Measurements from ENCODE around the gene DNAJB13.

GRCh38 chr11:73977856-73978519 lies 27.2 kb downstream of the DNAJB13 start:
- TF ChIP-seq CTCF (IDR thresholded peaks at IDR 0.05; ENCODE audit: insufficient read depth, low read length, poor library complexity, severe bottlenecking): no peak
- TF ChIP-seq EZH2phosphoT487 (conservative IDR thresholded peaks at IDR 0.05; ENCODE audit: low read length): no peak

Data from SU-DHL-6 (cell line).